BJ (cell line): ENCODE measurements around the gene UMPS. TPM values are rescaled to one million over a fixed set of nuclear protein-coding genes. Genes with fewer than 3 reads are reported as not detected.

Experiments
- CTCF ChIA-PET: fragments of 350-600 bp; formaldehyde crosslinking; extraction: SDS; loops from one replicate; lab custom pipeline; 2021; ENCODE audit warnings: antibody characterized with exemption, inconsistent platforms; lab: Yijun Ruan, JAX
- POLR2A ChIA-PET: fragments of 300-600 bp; sonication (Branson Sonifier 250); formaldehyde crosslinking; extraction: SDS; loops from one replicate; lab custom pipeline; 2021; ENCODE audit warnings: antibody characterized with exemption; lab: Charles Lee
- DNase-seq: peaks from one replicate; pipeline ENCODE4 v3.0.0-alpha.2; 2011; ENCODE audit warnings: low read depth
- H3K27me3 ChIP-seq: 2 replicates; pipeline ENCODE4 v1.6.0; 2011; ENCODE audit warnings: low read length; ENCODE audit not compliant: control insufficient read depth, insufficient read depth
- H3K36me3 ChIP-seq: 2 replicates; pipeline ENCODE4 v1.5.1; 2011; ENCODE audit warnings: low read length; ENCODE audit not compliant: control insufficient read depth, insufficient read depth
- H3K4me3 ChIP-seq: 2 replicates; pipeline ENCODE4 v1.5.1; 2011; ENCODE audit warnings: low read depth, mild to moderate bottlenecking, control low read depth, low read length
- polyA plus RNA-seq: library from polyadenylated mRNA; depleted of rRNA; stranded (reverse); fragments of >200 nt; gene quantifications from 2 replicates; pipeline ENCODE4 v1.2.3, GENCODE V29; 2011
- TF ChIP-seq, protein P1 (sequence below): IDR thresholded peaks from 2 replicates; pipeline ENCODE4 v1.5.1; 2011; ENCODE audit warnings: low read depth, mild to moderate bottlenecking, control low read depth, inconsistent platforms, low read length, moderate library complexity; ENCODE audit not compliant: insufficient read depth

UMPS gene
- polyA plus RNA-seq, 1 experiment: 23.4 TPM

DNA sequence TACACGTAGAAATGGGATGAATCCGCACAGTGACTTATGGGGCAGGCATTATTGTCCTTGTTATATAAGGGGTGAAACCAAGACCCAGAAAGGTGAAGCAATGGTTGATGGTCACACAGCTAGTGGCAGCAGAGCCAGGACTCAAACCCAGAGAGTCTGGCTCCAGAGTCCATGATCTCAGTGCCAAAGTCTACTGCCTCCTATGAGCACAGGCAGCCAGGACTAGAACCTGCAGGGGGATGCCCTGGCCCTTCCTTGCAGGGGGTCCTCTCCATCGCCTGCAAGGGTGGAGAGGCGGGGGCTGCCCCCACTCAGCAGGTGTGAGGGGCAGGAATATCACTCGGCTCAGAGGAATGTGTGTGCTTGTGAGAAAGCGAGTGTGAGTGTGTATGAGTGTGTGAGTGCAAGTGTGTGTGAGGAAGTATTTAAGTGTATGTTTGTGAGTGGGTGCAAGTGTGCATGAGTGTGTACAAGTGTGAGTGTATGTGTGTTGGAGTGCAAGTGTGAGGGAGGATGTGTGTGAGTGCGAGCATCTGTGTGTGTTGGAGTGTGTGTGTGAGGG, 44.7 kb downstream of the UMPS start:
- Histone ChIP-seq H3K36me3 (peaks cover 3% of the 10 kb centered on the region; the same call in 1 of the 2 replicates), H3K27me3 (no peaks in the 10 kb centered on the region), H3K4me3 (no peak overlapping the region)
- TF ChIP-seq, protein P1, sequence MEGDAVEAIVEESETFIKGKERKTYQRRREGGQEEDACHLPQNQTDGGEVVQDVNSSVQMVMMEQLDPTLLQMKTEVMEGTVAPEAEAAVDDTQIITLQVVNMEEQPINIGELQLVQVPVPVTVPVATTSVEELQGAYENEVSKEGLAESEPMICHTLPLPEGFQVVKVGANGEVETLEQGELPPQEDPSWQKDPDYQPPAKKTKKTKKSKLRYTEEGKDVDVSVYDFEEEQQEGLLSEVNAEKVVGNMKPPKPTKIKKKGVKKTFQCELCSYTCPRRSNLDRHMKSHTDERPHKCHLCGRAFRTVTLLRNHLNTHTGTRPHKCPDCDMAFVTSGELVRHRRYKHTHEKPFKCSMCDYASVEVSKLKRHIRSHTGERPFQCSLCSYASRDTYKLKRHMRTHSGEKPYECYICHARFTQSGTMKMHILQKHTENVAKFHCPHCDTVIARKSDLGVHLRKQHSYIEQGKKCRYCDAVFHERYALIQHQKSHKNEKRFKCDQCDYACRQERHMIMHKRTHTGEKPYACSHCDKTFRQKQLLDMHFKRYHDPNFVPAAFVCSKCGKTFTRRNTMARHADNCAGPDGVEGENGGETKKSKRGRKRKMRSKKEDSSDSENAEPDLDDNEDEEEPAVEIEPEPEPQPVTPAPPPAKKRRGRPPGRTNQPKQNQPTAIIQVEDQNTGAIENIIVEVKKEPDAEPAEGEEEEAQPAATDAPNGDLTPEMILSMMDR: no peak
- no peak for DNase-seq
- POLR2A ChIA-PET: no interaction called here
- CTCF ChIA-PET: interaction anchor here (0.6 to 1.6 kb wide), 4 partner anchors 11 to 126 kb away, joined by 3 to 9 read pairs (median 6); no protein-coding TSS in a partner anchor

DNA sequence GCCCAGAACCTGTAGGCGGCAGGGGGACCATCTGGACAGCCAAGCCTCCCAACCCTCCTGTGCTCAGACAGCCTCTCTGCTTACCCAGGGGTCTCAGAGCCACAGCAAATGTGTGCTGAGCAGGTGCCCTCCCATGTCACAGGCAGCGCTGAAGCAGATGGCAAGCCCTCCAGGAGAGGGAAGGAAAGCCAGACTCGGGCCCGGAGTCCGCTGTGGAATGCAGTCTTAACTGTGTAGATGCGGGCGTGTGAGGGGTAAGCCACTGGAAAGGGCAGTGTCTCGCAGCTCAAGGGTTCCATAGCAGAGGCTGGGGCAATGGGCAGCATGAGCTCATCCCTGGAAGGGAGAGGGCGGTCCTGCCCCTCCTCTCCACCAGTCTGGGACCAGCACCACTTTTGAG, 45.6 kb downstream of the UMPS start:
- TF ChIP-seq, protein P1: no peak
- Histone ChIP-seq H3K36me3 (peaks cover 3% of the 10 kb centered on the region; the same call in 1 of the 2 replicates), H3K27me3 (no peaks in the 10 kb centered on the region), H3K4me3 (no peak overlapping the region)
- CTCF ChIA-PET: no interaction called here
- POLR2A ChIA-PET: no interaction called here
- DNase-seq: no peak

DNA sequence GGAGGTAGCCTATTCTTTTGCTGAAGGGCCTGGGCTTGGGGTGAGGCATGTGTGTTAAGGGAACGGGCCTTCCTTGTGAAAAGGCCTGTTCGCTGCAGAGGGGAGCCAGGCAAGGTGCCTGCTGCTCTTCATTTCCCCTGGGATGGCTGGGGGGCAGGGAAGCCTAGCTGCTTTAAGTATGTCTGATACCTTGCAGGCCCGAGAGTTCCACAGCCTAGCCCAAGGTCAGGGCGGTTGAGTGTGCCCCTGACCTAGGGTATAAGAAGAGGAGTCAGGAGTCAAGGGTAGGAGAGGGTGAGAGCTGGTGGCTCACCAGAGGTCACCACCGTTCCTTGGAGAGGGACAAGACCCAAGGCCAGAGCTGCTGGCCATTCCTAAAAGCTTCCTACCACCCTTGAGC, 46.6 kb downstream of the UMPS start:
- CTCF ChIA-PET: interaction anchor here (2.3 to 2.8 kb wide), 2 partner anchors 10 to 125 kb away, joined by 10 to 12 read pairs; no protein-coding TSS in a partner anchor
- no peaks in the 10 kb centered on the region for H3K27me3 ChIP-seq
- H3K36me3 ChIP-seq: peaks cover 3% of the 10 kb centered on the region; the same call in 1 of the 2 replicates
- H3K4me3 ChIP-seq: no peak overlapping the region
- TF ChIP-seq, protein P1: no peak
- POLR2A ChIA-PET: no interaction called here
- DNase-seq: no peak

DNA sequence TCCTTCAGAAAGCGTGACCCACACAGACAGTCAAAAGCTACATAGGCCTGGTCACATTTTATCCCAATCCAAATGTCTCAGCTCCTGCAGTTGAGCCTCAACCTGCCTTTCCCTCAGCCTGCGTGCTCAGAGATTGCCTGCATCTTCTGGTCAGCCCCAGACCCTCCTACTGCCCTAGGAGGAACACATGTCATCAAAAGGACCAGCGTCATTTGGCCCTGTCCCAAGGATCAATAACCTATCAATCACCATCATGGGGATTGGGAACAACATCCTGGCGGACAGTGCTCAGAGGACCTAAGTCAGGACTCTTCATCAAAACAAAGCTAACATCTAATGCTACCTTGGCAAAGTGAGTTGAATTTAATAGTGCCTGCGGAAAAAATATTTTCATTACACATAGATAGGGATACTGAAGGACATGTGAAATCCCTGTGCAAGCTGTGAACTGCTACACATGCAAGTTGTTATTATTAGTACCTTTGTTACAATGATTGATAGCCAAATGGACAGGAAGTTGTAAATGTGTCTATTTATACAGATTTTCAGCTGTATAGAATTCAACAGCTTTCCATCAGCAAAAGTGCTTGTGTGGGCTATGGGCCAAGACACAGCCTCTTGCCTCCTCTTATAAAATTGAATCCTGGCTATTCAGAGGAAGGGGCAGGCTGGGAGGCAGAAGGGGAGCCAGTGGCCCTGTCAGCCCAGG, 47.7 kb downstream of the UMPS start:
- POLR2A ChIA-PET: no interaction called here

DNA sequence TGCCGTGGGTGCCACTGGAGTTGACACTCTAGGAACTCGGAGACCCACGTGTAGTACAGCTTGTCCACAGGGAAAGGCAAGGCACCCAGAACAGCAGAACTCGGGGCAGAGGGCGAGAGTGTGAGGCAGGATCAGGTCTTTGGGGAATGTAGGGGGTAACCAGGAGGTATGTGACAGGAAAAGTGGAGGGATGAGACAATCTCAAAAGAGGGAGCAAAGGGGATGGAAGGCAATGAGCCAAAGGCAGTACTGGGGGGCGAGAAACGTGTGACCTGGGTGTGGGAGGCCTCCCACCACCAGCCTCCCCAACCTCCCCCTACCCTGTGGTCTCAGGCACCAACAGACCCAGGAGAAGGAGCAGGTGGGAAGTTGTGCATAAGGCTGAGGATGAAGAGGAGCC, 48.9 kb downstream of the UMPS start:
- 0 out of 2 replicates have a peak, but pooled peaks cover 1% of the 10 kb centered on the region for H3K36me3 ChIP-seq
- DNase-seq: no peak
- H3K27me3 ChIP-seq: no peaks in the 10 kb centered on the region
- ChIA-PET CTCF (interaction anchor here (0.7 to 3.7 kb wide), 6 partner anchors 8 to 123 kb away, joined by 3 to 25 read pairs (median 11); no protein-coding TSS in a partner anchor), POLR2A (no interaction called here)
- no peak overlapping the region for H3K4me3 ChIP-seq
- TF ChIP-seq, protein P1: no peak

More for the DNA sequence above, 47.7 kb downstream of the UMPS start:
- Histone ChIP-seq H3K4me3 (no peak overlapping the region), H3K36me3 (peaks cover 3% of the 10 kb centered on the region; the same call in 1 of the 2 replicates), H3K27me3 (no peaks in the 10 kb centered on the region)
- no peak for DNase-seq
- TF ChIP-seq, protein P1: no peak
- CTCF ChIA-PET: interaction anchor here (2.3 to 3.7 kb wide), 3 partner anchors 9 to 124 kb away, joined by 10 to 25 read pairs (median 12); no protein-coding TSS in a partner anchor
